Esophagus squamous epithelium (tissue), 4 donors: ENCODE results near the gene HLF.

Experiments
- CTCF ChIP-seq, 6 experiments: fragments of 450-650 bp in 4 of 6; fragments of 200-600 bp in 2 of 6; sonication (generic) in 2 of 6; IDR thresholded peaks; one replicate each; pipeline ENCODE4 v1.5.1; 2016 to 2019; ENCODE audit warnings: antibody characterized with exemption in 6 of 6, mild to moderate bottlenecking in 4 of 6, moderate library complexity in 4 of 6
- POLR2A ChIP-seq, 4 donors: fragments of 450-650 bp; IDR thresholded peaks; one replicate each; pipeline ENCODE4 v1.6.1; 2017; ENCODE audit warnings: antibody characterized with exemption in 4 of 4, mild to moderate bottlenecking in 4 of 4, moderate library complexity in 3 of 4

- TF ChIP-seq CTCF (IDR thresholded peaks at IDR 0.05) (no peak), POLR2A (IDR thresholded peaks at IDR 0.05) (no peak)
These were observed 39.5 kb upstream of the HLF start for GRCh38 chr17:55225237-55225636.
